IMR-90 (cell line): Measurements from ENCODE around the gene HES1. TPM values are rescaled to one million over a fixed set of nuclear protein-coding genes. Genes with fewer than 3 reads are reported as not detected.

Experiments
- ATAC-seq: fragments of 200-7000 bp; cut with Tn5 transposase; 2 replicates; pipeline ENCODE4 v1.9.1; 2020; ENCODE audit warnings: low read depth, mild to moderate bottlenecking, moderate library complexity
- BruUV-seq: library from RNA; stranded (reverse); fragments of 400-500 nt; replicated peaks from 2 replicates; lab custom pipeline; 2021; lab: Mats Ljungman, UMichigan
- CTCF ChIA-PET: fragments of 300-600 bp; formaldehyde crosslinking; extraction: SDS; loops from one replicate; lab custom pipeline; 2021; ENCODE audit warnings: antibody characterized with exemption; lab: Yijun Ruan, JAX
- POLR2A ChIA-PET: fragments of 300-600 bp; sonication (Branson Sonifier 250); formaldehyde crosslinking; loops from one replicate; lab custom pipeline; 2022; ENCODE audit warnings: antibody characterized with exemption; ENCODE audit not compliant: unreplicated experiment; lab: Charles Lee
- DNase-seq: peaks from one replicate; pipeline ENCODE4 v3.0.0; 2013
- H2AFZ ChIP-seq: replicated peaks from 2 replicates; pipeline ENCODE3; 2013; ENCODE audit warnings: low read length, mild to moderate bottlenecking; ENCODE audit not compliant: poor library complexity
- H2AK5ac ChIP-seq: 2 replicates; pipeline ENCODE4 v1.6.1; 2013; ENCODE audit warnings: low read depth, low read length, inconsistent platforms
- H2AK9ac ChIP-seq: replicated peaks from 2 replicates; pipeline ENCODE3; 2013; ENCODE audit warnings: mild to moderate bottlenecking, low read depth, low read length, moderate library complexity; ENCODE audit not compliant: poor library complexity
- H2BK120ac ChIP-seq: 2 replicates; pipeline ENCODE4 v1.6.1; 2013; ENCODE audit warnings: low read depth, low read length, inconsistent platforms
- H2BK15ac ChIP-seq: 3 replicates; pipeline ENCODE4 v1.6.1; 2013; ENCODE audit warnings: low read depth, low read length, inconsistent platforms
- H2BK20ac ChIP-seq: 2 replicates; pipeline ENCODE4 v1.6.1; 2013; ENCODE audit warnings: low read depth, mild to moderate bottlenecking, inconsistent platforms, low read length, moderate library complexity
- H2BK5ac ChIP-seq: 2 replicates; pipeline ENCODE4 v1.6.1; 2013; ENCODE audit warnings: mild to moderate bottlenecking, low read depth, low read length, inconsistent platforms; ENCODE audit not compliant: poor library complexity, severe bottlenecking
- H3K14ac ChIP-seq: replicated peaks from 2 replicates; pipeline ENCODE4 v1.6.1; 2013; ENCODE audit warnings: low read depth, low read length, inconsistent platforms
- H3K18ac ChIP-seq: 2 replicates; pipeline ENCODE4 v1.6.1; 2013; ENCODE audit warnings: low read depth, low read length, control low read depth
- H3K23ac ChIP-seq: 2 replicates; pipeline ENCODE4 v1.6.1; 2013; ENCODE audit warnings: low read depth, low read length, inconsistent platforms
- H3K27ac ChIP-seq: 2 replicates; pipeline ENCODE4 v1.5.1; 2013; ENCODE audit warnings: mild to moderate bottlenecking, control low read depth, low read length; ENCODE audit not compliant: insufficient read depth
- H3K27me3 ChIP-seq: 2 replicates; pipeline ENCODE4 v1.6.1; 2013; ENCODE audit warnings: low read length; ENCODE audit not compliant: control insufficient read depth, insufficient read depth
- H3K36me3 ChIP-seq: 2 replicates; pipeline ENCODE4 v1.6.1; 2013; ENCODE audit warnings: low read length, mixed read lengths; ENCODE audit not compliant: control insufficient read depth, insufficient read depth
- H3K4ac ChIP-seq: 2 replicates; pipeline ENCODE4 v1.6.1; 2013; ENCODE audit warnings: low read depth, low read length, inconsistent platforms
- H3K4me1 ChIP-seq: 2 replicates; pipeline ENCODE4 v1.6.1; 2013; ENCODE audit warnings: low read length, mixed read lengths; ENCODE audit not compliant: control insufficient read depth, insufficient read depth
- H3K4me2 ChIP-seq: 2 replicates; pipeline ENCODE4 v1.6.1; 2013; ENCODE audit warnings: low read depth, mild to moderate bottlenecking, control low read depth, low read length, moderate library complexity
- H3K4me3 ChIP-seq: 2 replicates; pipeline ENCODE4 v1.5.1; 2013; ENCODE audit warnings: low read depth, mild to moderate bottlenecking, control low read depth, low read length, moderate library complexity; ENCODE audit not compliant: insufficient read depth
- H3K56ac ChIP-seq: 2 replicates; pipeline ENCODE4 v1.6.1; 2013; ENCODE audit warnings: low read length, inconsistent platforms; ENCODE audit not compliant: insufficient read depth; ENCODE audit errors: extremely low read depth
- H3K79me1 ChIP-seq, 2 experiments: 2 replicates each; pipeline ENCODE4 v1.6.1; 2013; ENCODE audit warnings: low read length in 2 of 2, inconsistent platforms in 1 of 2, low read depth in 1 of 2
- H3K9ac ChIP-seq: 2 replicates; pipeline ENCODE4 v1.6.1; 2013; ENCODE audit warnings: low read depth, low read length, control low read depth
- H3K9me1 ChIP-seq: 2 replicates; pipeline ENCODE4 v1.6.1; 2013; ENCODE audit warnings: low read length, inconsistent platforms; ENCODE audit not compliant: insufficient read depth
- H3K9me3 ChIP-seq: 2 replicates; pipeline ENCODE4 v1.6.1; 2013; ENCODE audit warnings: low read length; ENCODE audit not compliant: control insufficient read depth, insufficient read depth
- H4K20me1 ChIP-seq: 2 replicates; pipeline ENCODE4 v1.6.1; 2013; ENCODE audit warnings: low read length, inconsistent platforms; ENCODE audit not compliant: insufficient read depth
- H4K5ac ChIP-seq: 2 replicates; pipeline ENCODE4 v1.6.1; 2013; ENCODE audit warnings: mild to moderate bottlenecking, low read depth, low read length, control low read depth
- H4K8ac ChIP-seq, 2 experiments: 2 replicates each; pipeline ENCODE4 v1.6.1; 2013; ENCODE audit warnings: low read depth in 2 of 2, low read length in 2 of 2, control low read depth in 1 of 2, inconsistent platforms in 1 of 2
- H4K91ac ChIP-seq: 2 replicates; pipeline ENCODE4 v1.6.1; 2013; ENCODE audit warnings: low read depth, low read length, inconsistent platforms; ENCODE audit not compliant: insufficient read depth
- CEBPB ChIP-seq: IDR thresholded peaks from 2 replicates; pipeline ENCODE4 v1.6.1; 2012; ENCODE audit warnings: low read depth, low read length, improper control_type of control experiment
- CHD1 ChIP-seq: IDR thresholded peaks from 2 replicates; pipeline ENCODE4 v1.6.1; 2012; ENCODE audit warnings: low read depth, low read length, improper control_type of control experiment
- ELK1 ChIP-seq: fragments of 150-350 bp; IDR thresholded peaks from 2 replicates; pipeline ENCODE4 v1.6.1; 2016; ENCODE audit warnings: low read depth, mild to moderate bottlenecking, low read length, moderate library complexity, borderline replicate concordance
- FOS ChIP-seq: fragments of 150-350 bp; IDR thresholded peaks from 2 replicates; pipeline ENCODE4 v1.6.1; 2016; ENCODE audit warnings: low read depth, low read length
- MAZ ChIP-seq: IDR thresholded peaks from 2 replicates; pipeline ENCODE4 v1.6.1; 2012; ENCODE audit warnings: low read depth, mild to moderate bottlenecking, low read length, improper control_type of control experiment, moderate library complexity, borderline replicate concordance
- NFE2L2 ChIP-seq: fragments of 150-350 bp; IDR thresholded peaks from 2 replicates; pipeline ENCODE4 v1.6.1; 2016; ENCODE audit warnings: low read depth, mild to moderate bottlenecking, low read length
- POLR2A ChIP-seq: IDR thresholded peaks from 2 replicates; pipeline ENCODE4 v1.6.1; 2012; ENCODE audit warnings: mild to moderate bottlenecking, low read depth, low read length
- RFX5 ChIP-seq: IDR thresholded peaks from 2 replicates; pipeline ENCODE4 v1.8.0; 2012; ENCODE audit warnings: low read depth, mild to moderate bottlenecking, low read length, moderate library complexity
- SMC3 ChIP-seq: fragments of 150-350 bp; IDR thresholded peaks from 2 replicates; pipeline ENCODE4 v1.6.1; 2016; ENCODE audit warnings: low read depth, mild to moderate bottlenecking, antibody characterized with exemption, low read length, moderate library complexity
- WGBS, 2 experiments: methylation state at CpG; one replicate each; pipeline versions ENCODE4 v1.1.5 to v1.1.7; 2013; ENCODE audit warnings: missing lambda C conversion rate in 2 of 2; ENCODE audit not compliant: insufficient read length in 1 of 2; ENCODE audit errors: extremely low coverage in 2 of 2; 5-methylcytosine and 5-hydroxymethylcytosine counted together
- dilution Hi-C: fragments of 300-500 bp; cut with HindIII; formaldehyde crosslinking; loops from one replicate; pipeline ENCODE4 v1.14.3; 2018; ENCODE audit warnings: low sequenced_read_pairs; ENCODE audit not compliant: unreplicated experiment
- in situ Hi-C: fragments of 300-500 bp; cut with MboI; formaldehyde crosslinking; loops from 3 replicates; pipeline ENCODE4 v1.14.3; 2019; ENCODE audit warnings: low sequenced_read_pairs, inconsistent platforms, mixed read lengths
- intact Hi-C: fragments of 100-400 bp; cut with micrococcal nuclease; formaldehyde crosslinking; loops from 2 replicates; pipeline ENCODE4 v1.10.0; 2022
- polyA plus RNA-seq, 3 experiments: library from polyadenylated mRNA; depleted of rRNA; stranded (reverse); fragments of >200 nt; gene quantifications; 2 replicates each; pipeline ENCODE4 v1.2.3, GENCODE V29; 2012; ENCODE audit warnings: low replicate concordance in 1 of 3
- total RNA-seq: library from RNA; depleted of rRNA; stranded (reverse); fragments of >200 nt; gene quantifications from 2 replicates; pipeline ENCODE4 v1.2.3, GENCODE V29; 2012
- TF ChIP-seq, protein P1 (sequence below): fragments of 150-350 bp; IDR thresholded peaks from 2 replicates; pipeline ENCODE4 v1.6.1; 2017; ENCODE audit warnings: mild to moderate bottlenecking, antibody characterized with exemption, low read length, low read depth
- TF ChIP-seq, protein P2 (sequence below): conservative IDR thresholded peaks from 2 replicates; pipeline ENCODE4 v1.5.1; 2012; ENCODE audit warnings: mild to moderate bottlenecking, low read depth, low read length, improper control_type of control experiment

The HES1 gene
- total and polyA plus RNA-seq, 2 of the 4 experiments (the other 2 are of a cell fraction), result 3.6 to 6.7 TPM

DNA sequence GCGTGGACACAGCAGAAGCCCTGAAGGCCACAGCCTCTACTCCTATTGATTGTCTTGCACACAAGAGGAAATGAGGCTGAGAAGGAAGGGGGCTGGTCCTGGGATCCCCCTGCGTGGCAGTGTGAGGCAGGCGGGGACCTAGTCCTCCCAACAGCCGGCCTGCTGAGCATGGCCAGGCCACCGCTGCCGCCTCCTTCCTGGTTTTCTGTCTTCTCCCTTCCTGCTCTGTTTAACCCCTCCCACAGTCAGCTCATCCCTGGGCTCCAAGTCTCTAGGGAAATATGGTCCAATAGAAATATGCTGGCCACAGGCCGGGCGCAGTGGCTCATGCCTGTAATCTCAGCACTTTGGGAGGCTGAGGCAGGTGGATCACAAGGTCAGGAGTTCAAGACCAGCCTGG is 42.1 kb upstream of the HES1 start:
- TF ChIP-seq RFX5, result no peak
- TF ChIP-seq NFE2L2, result no peak
- no peak for TF ChIP-seq ELK1
- TF ChIP-seq CHD1, result no peak
- no peak for TF ChIP-seq MAZ
- TF ChIP-seq, protein P1, sequence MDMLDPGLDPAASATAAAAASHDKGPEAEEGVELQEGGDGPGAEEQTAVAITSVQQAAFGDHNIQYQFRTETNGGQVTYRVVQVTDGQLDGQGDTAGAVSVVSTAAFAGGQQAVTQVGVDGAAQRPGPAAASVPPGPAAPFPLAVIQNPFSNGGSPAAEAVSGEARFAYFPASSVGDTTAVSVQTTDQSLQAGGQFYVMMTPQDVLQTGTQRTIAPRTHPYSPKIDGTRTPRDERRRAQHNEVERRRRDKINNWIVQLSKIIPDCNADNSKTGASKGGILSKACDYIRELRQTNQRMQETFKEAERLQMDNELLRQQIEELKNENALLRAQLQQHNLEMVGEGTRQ, result no peak
- TF ChIP-seq SMC3, result no peak
- TF ChIP-seq, protein P2, sequence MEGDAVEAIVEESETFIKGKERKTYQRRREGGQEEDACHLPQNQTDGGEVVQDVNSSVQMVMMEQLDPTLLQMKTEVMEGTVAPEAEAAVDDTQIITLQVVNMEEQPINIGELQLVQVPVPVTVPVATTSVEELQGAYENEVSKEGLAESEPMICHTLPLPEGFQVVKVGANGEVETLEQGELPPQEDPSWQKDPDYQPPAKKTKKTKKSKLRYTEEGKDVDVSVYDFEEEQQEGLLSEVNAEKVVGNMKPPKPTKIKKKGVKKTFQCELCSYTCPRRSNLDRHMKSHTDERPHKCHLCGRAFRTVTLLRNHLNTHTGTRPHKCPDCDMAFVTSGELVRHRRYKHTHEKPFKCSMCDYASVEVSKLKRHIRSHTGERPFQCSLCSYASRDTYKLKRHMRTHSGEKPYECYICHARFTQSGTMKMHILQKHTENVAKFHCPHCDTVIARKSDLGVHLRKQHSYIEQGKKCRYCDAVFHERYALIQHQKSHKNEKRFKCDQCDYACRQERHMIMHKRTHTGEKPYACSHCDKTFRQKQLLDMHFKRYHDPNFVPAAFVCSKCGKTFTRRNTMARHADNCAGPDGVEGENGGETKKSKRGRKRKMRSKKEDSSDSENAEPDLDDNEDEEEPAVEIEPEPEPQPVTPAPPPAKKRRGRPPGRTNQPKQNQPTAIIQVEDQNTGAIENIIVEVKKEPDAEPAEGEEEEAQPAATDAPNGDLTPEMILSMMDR, result no peak
- no peak for TF ChIP-seq CEBPB
- no peak for TF ChIP-seq FOS
- TF ChIP-seq POLR2A, result no peak
- Histone ChIP-seq H3K14ac (no peak overlapping the region), H3K23ac (no peak overlapping the region), H4K91ac (no peak overlapping the region), H2AK9ac (no peak overlapping the region), H3K9me3 (no peaks in the 10 kb centered on the region), H3K4me2 (no peak overlapping the region), H4K5ac (no peak overlapping the region), H3K36me3 (no peaks in the 10 kb centered on the region), H3K4me3 (no peak overlapping the region), H2BK5ac (no peak overlapping the region), H4K8ac (no peak overlapping the region), H2BK120ac (no peak overlapping the region), H3K9me1 (no peaks in the 10 kb centered on the region), H2AK5ac (no peak overlapping the region), H3K4me1 (peaks cover 5% of the 10 kb centered on the region; the same call in 1 of the 2 replicates), H3K27me3 (peaks cover 21% of the 10 kb centered on the region), H3K9ac (no peak overlapping the region), H2AFZ (no peak overlapping the region), H2BK20ac (no peak overlapping the region), H3K4ac (no peak overlapping the region), H4K20me1 (no peaks in the 10 kb centered on the region), H2BK15ac (no peak overlapping the region), H3K27ac (no peak overlapping the region), H3K79me1 (no peaks in the 10 kb centered on the region), H3K56ac (no peak overlapping the region), H3K18ac (no peak overlapping the region)
- no CpG with 5 or more reads among the region's 8 CpGs for WGBS, 2 experiments
- CTCF ChIA-PET, result no interaction called here
- no peak for ATAC-seq
- intact Hi-C loops (no loop called here), dilution Hi-C loops (no loop called here), in situ Hi-C loops (no loop called here)
- POLR2A ChIA-PET, result no interaction called here
- BruUV-seq, result no TSS peak
- no peak for DNase-seq
